Tibial nerve (tissue), 3 donors: Measurements from ENCODE around the gene SLC9A9.

Experiments used
- POLR2A ChIP-seq, 2 donors: fragments of 450-650 bp; IDR thresholded peaks; one replicate each; pipeline ENCODE4 v1.6.1; 2017; ENCODE audit warnings: antibody characterized with exemption in 2 of 2, mild to moderate bottlenecking in 2 of 2, moderate library complexity in 2 of 2
- TF ChIP-seq, protein P1 (sequence below), 5 experiments: fragments of 200-600 bp in 3 of 5; fragments of 450-650 bp in 2 of 5; sonication (generic) in 3 of 5; IDR thresholded peaks; one replicate each; pipeline ENCODE4 v1.5.1; 2016 to 2019; ENCODE audit warnings: antibody characterized with exemption in 5 of 5, mild to moderate bottlenecking in 3 of 5, moderate library complexity in 2 of 5

DNA sequence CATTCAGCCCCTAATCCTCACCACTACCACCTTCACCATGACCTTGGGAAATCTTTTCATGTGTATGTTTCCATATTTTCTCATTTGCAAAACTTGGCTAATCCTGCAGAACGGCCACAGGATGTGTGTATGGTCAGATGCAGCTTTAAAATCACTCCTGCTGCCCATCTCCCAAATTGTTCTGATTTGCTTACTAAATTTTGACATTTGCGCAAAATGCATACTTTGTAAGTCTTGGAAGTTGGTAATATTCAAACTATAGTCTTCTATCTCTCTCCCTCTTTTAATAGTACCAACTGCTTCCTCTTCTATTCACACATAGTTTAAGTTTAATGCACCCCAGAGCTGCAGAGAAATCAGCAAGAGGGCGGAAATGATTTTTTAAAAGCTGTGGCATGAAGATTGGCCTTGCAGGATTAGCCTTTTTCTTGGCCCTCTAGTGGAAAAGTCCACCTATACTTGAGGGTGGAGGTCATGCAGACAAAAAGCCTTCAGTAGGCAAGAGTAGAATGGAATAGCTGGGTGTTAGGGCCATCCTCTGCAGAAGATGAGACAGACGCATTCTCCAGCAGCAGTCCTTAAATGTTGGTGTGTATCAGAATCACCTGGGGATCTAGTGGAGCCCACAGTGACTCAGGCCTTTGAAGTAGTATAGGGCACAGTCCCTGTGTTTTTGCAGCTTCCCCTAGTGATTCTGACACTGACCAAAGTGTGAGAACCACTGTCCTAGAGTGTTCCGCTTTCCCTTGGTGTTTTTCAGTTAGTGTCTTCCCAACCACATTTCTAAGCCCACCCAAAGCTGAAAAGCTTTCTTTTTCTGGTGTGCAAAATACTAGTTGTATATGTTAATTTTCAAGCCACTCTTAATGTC lies 547.0 kb downstream of the SLC9A9 start:
- TF ChIP-seq, protein P1, sequence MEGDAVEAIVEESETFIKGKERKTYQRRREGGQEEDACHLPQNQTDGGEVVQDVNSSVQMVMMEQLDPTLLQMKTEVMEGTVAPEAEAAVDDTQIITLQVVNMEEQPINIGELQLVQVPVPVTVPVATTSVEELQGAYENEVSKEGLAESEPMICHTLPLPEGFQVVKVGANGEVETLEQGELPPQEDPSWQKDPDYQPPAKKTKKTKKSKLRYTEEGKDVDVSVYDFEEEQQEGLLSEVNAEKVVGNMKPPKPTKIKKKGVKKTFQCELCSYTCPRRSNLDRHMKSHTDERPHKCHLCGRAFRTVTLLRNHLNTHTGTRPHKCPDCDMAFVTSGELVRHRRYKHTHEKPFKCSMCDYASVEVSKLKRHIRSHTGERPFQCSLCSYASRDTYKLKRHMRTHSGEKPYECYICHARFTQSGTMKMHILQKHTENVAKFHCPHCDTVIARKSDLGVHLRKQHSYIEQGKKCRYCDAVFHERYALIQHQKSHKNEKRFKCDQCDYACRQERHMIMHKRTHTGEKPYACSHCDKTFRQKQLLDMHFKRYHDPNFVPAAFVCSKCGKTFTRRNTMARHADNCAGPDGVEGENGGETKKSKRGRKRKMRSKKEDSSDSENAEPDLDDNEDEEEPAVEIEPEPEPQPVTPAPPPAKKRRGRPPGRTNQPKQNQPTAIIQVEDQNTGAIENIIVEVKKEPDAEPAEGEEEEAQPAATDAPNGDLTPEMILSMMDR (IDR thresholded peaks at IDR 0.05), result no peak
- no peak for TF ChIP-seq POLR2A (IDR thresholded peaks at IDR 0.05)
